ENCODE measurements around the gene PARL. TPM values are rescaled to one million over a fixed set of nuclear protein-coding genes. Genes with fewer than 3 reads are reported as not detected.

The PARL gene
- total and polyA plus RNA-seq, 2 of the 8 experiments (the other 6 are each of a cell fraction or from before 2014, with no cell fraction given): 62.7 to 85.0 TPM

GRCh38 chr3:183837894-183838293 is 46.8 kb downstream of the PARL start:
- no peak overlapping the region for H3K4ac ChIP-seq (replicated peaks; ENCODE audit: insufficient read length, low read depth, low read length)
- H3K56ac ChIP-seq (replicated peaks; ENCODE audit: insufficient read length, low read depth, low read length): no peak overlapping the region
- no peak overlapping the region for H2BK15ac ChIP-seq (ENCODE audit: low read length)
- DNase-seq (ENCODE audit: low read depth in 1 of 2, low spot score in 2 of 2) (no peak), FAIRE-seq (no peak)
- H4K91ac ChIP-seq (replicated peaks; ENCODE audit: insufficient read length, low read length): no peak overlapping the region
- H2BK20ac ChIP-seq (ENCODE audit: low read length): no peak overlapping the region
- H3K9me3 ChIP-seq (ENCODE audit: insufficient read depth in 2 of 2, low read depth in 1 of 2, low read length in 1 of 2): no peaks in the 10 kb centered on the region
- H3K27ac ChIP-seq (ENCODE audit: low read depth, low read length): no peak overlapping the region
- H4K20me1 ChIP-seq (replicated peaks in 1 of 2; ENCODE audit: control insufficient read depth in 1 of 2, insufficient read depth in 2 of 2, low read length in 2 of 2): peaks cover 2 to 3% of the 10 kb centered on the region in 2 experiments
- H3K4me1 ChIP-seq (replicated peaks in 1 of 4; ENCODE audit: control insufficient read depth in 3 of 4, insufficient read depth in 4 of 4, low read length in 3 of 4): no peaks in the 10 kb centered on the region
- no peak overlapping the region for H2BK5ac ChIP-seq (ENCODE audit: low read depth, low read length)
- H3K36me3 ChIP-seq (ENCODE audit: control insufficient read depth in 2 of 4, insufficient read depth in 4 of 4, low read length in 3 of 4): peaks cover 5 to 39% (median 23%) of the 10 kb centered on the region in 4 experiments; a peak in 7 of 8 replicates
- H3K9ac ChIP-seq (replicated peaks in 1 of 4; ENCODE audit: extremely low read depth in 1 of 4, low read depth in 3 of 4, low read length in 3 of 4): no peak overlapping the region
- H2BK12ac ChIP-seq (ENCODE audit: low read depth, low read length): no peak overlapping the region
- no peak overlapping the region for H3K18ac ChIP-seq (ENCODE audit: extremely low read depth, low read length)
- no peak overlapping the region for H4K8ac ChIP-seq (ENCODE audit: extremely low read depth, insufficient read depth, low read length)
- H2BK120ac ChIP-seq (replicated peaks; ENCODE audit: low read depth, low read length): no peak overlapping the region
- H3K4me3 ChIP-seq (ENCODE audit: extremely low read depth in 1 of 4, insufficient read depth in 2 of 4, low read depth in 3 of 4, low read length in 4 of 4): no peak overlapping the region
- H3K27me3 ChIP-seq (replicated peaks in 1 of 4; ENCODE audit: control insufficient read depth in 3 of 4, extremely low read depth in 1 of 4, insufficient read depth in 3 of 4, low read length in 3 of 4): no peaks in the 10 kb centered on the region
- no peak overlapping the region for H3K23ac ChIP-seq (ENCODE audit: insufficient read length)
- H3K14ac ChIP-seq (ENCODE audit: insufficient read length): no peak overlapping the region
- H3K79me2 ChIP-seq (ENCODE audit: control insufficient read depth in 1 of 2, insufficient read depth in 2 of 2, low read length in 2 of 2): no peaks in the 10 kb centered on the region
- WGBS, 2 experiments (ENCODE audit: extremely low coverage in 1 of 2, insufficient coverage in 1 of 2, insufficient read length in 1 of 2, insufficient replicate concordance in 2 of 2, low coverage in 1 of 2, low lambda C conversion rate in 2 of 2, missing lambda C conversion rate in 1 of 2): 100% methylated on average over 3 of the region's 3 CpGs; no CpG with 5 or more reads in 1 of the 2 experiments
- H3K23me2 ChIP-seq (ENCODE audit: low read depth, low read length): no peaks in the 10 kb centered on the region
- H2AFZ ChIP-seq (ENCODE audit: low read length): no peak overlapping the region
- POLR2A ChIA-PET (ENCODE audit: partially characterized antibody): no interaction called here
- no peaks in the 10 kb centered on the region for H3K79me1 ChIP-seq (ENCODE audit: low read depth, low read length)
- no peak overlapping the region for H3K4me2 ChIP-seq (ENCODE audit: insufficient read depth in 1 of 2, low read depth in 2 of 2, low read length in 2 of 2)
- TF ChIP-seq TBP (IDR thresholded peaks at IDR 0.05; ENCODE audit: low read depth, low read length) (no peak), FOSL1 (IDR thresholded peaks at IDR 0.05; ENCODE audit: insufficient read depth, low read depth, low read length) (no peak), EP300 (IDR thresholded peaks at IDR 0.05; ENCODE audit: borderline replicate concordance in 1 of 2, low read depth in 2 of 2, low read length in 2 of 2) (no peak), KDM4A (IDR thresholded peaks at IDR 0.05; ENCODE audit: low read depth, low read length, severe bottlenecking) (no peak), CTBP2 (IDR thresholded peaks at IDR 0.05; ENCODE audit: borderline replicate concordance, insufficient read depth, insufficient read length, low read length) (no peak), SAP30 (IDR thresholded peaks at IDR 0.05; ENCODE audit: insufficient read depth, insufficient replicate concordance, low read length) (no peak), SP1 (IDR thresholded peaks at IDR 0.05; ENCODE audit: low read depth, low read length) (no peak), ZNF274 (IDR thresholded peaks at IDR 0.05; ENCODE audit: borderline replicate concordance, extremely low read depth, low read length) (no peak), TCF12 (IDR thresholded peaks at IDR 0.05; ENCODE audit: low read depth, low read length) (no peak), SRF (IDR thresholded peaks at IDR 0.05; ENCODE audit: low read depth, low read length) (no peak), POLR2AphosphoS5 (IDR thresholded peaks at IDR 0.05; ENCODE audit: low read depth, low read length) (no peak), E2F6 (IDR thresholded peaks at IDR 0.05) (no peak), TEAD4 (IDR thresholded peaks at IDR 0.05; ENCODE audit: low read depth, low read length) (no peak), CREB1 (IDR thresholded peaks at IDR 0.05) (no peak)
- no peak overlapping the region for H2AK5ac ChIP-seq (ENCODE audit: low read depth, low read length)
- H4K5ac ChIP-seq (ENCODE audit: insufficient read length, low read depth, low read length): no peak overlapping the region
- CTCF ChIA-PET (ENCODE audit: partially characterized antibody): no interaction called here

All from H1 (cell line).